Lung (tissue), 12 donors: ENCODE results near the gene USH2A. TPM values are rescaled to one million over a fixed set of nuclear protein-coding genes. Genes with fewer than 3 reads are reported as not detected.

ENCODE experiments used
- ATAC-seq: fragments of 200-7000 bp; cut with Tn5 transposase; one replicate; pipeline ENCODE4 v1.9.1; 2020; ENCODE audit warnings: moderate number of reproducible peaks; ENCODE audit not compliant: insufficient read depth, low FRiP score
- DNase-seq, 3 donors: peaks; one replicate each; pipeline ENCODE4 v3.0.0-alpha.2; 2013 to 2017
- H3K27ac ChIP-seq, 2 donors: one replicate each; pipeline ENCODE4 v1.5.1; 2013; ENCODE audit warnings: mild to moderate bottlenecking in 2 of 2, moderate library complexity in 2 of 2, control low read depth in 1 of 2, inconsistent platforms in 1 of 2, low read depth in 1 of 2, low read length in 1 of 2
- H3K27me3 ChIP-seq, 3 donors: one replicate each; pipeline ENCODE4 v1.5.1; 2013; ENCODE audit warnings: low read length in 2 of 3; ENCODE audit not compliant: control insufficient read depth in 3 of 3, insufficient read depth in 3 of 3
- H3K36me3 ChIP-seq, 4 donors: one replicate each; pipeline ENCODE4 v1.5.1; 2013; ENCODE audit warnings: low read length in 4 of 4, mild to moderate bottlenecking in 1 of 4, moderate library complexity in 1 of 4; ENCODE audit not compliant: control insufficient read depth in 4 of 4, insufficient read depth in 4 of 4
- H3K4me1 ChIP-seq, 5 donors: one replicate each; pipeline ENCODE4 v1.5.1; 2013; ENCODE audit warnings: low read length in 5 of 5, mild to moderate bottlenecking in 2 of 5, moderate library complexity in 1 of 5; ENCODE audit not compliant: control insufficient read depth in 5 of 5, insufficient read depth in 5 of 5
- H3K4me3 ChIP-seq: one replicate; pipeline ENCODE4 v1.5.1; 2013; ENCODE audit warnings: mild to moderate bottlenecking, control low read depth, moderate library complexity
- H3K9ac ChIP-seq, 2 donors: one replicate each; pipeline ENCODE4 v1.5.1; 2013; ENCODE audit warnings: low read length in 2 of 2, control low read depth in 1 of 2; ENCODE audit not compliant: insufficient read depth in 1 of 2
- H3K9me3 ChIP-seq, 4 donors: one replicate each; pipeline ENCODE4 v1.5.1; 2013; ENCODE audit warnings: low read length in 3 of 4, mild to moderate bottlenecking in 1 of 4, moderate library complexity in 1 of 4; ENCODE audit not compliant: control insufficient read depth in 4 of 4, insufficient read depth in 3 of 4
- WGBS, 2 donors: extraction: QIAGEN DNeasy Blood & Tissue Kit; methylation state at CpG; one replicate each; pipeline ENCODE4 v1.1.7; 2013; 5-methylcytosine and 5-hydroxymethylcytosine counted together
- polyA plus RNA-seq, 2 donors: library from polyadenylated mRNA; stranded (reverse); fragments of 200-250 nt; gene quantifications; one replicate each; pipeline ENCODE4 v1.2.1, GENCODE V29; 2013
- total RNA-seq, 2 donors: library from RNA; depleted of rRNA in 1 of 2; stranded (reverse); fragments of >200 nt in 1 of 2; gene quantifications; one replicate each; pipeline ENCODE4 v1.2.1, GENCODE V29; 2014 to 2021
- TF ChIP-seq, protein P1 (sequence below): IDR thresholded peaks from 2 replicates; pipeline ENCODE4 v1.5.1; 2012; ENCODE audit warnings: mild to moderate bottlenecking; ENCODE audit errors: control extremely low read depth, extremely low read depth
- donor health status: control.
- donor health status: control.
- donor health status: Bipolar disorder and iron deficiency.
- donor health status: healthy.
- donor health status: DM: yes; HTN: yes; CAD: no.

The USH2A gene
- total and polyA plus RNA-seq, 4 donors, result under 0.01 to 0.11 TPM; not detected in 2

DNA sequence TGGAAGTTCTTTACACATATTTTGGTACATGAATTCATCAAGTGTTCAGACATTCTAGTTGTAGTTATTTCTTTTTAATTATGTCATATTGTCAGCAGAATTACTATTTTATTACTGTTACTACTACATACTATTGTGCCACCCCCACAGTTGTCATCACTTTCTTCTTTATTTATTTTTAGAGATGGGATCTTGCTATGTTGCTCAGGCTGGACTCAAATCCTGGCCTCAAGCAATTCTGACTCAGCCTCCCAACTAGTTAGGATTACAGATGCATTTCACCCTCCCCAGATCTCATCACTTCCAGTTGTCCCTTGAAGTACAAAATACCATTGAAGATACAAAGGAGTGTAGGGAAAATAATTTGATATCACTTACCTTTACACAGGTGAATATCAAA lies 598.2 kb downstream of the USH2A start:
- Histone ChIP-seq H3K4me1 (no peaks in the 10 kb centered on the region), H3K9me3 (no peaks in the 10 kb centered on the region), H3K27me3 (no peaks in the 10 kb centered on the region), H3K36me3 (no peaks in the 10 kb centered on the region), H3K27ac (no peak overlapping the region), H3K4me3 (no peak overlapping the region), H3K9ac (no peak overlapping the region)
- TF ChIP-seq, protein P1, sequence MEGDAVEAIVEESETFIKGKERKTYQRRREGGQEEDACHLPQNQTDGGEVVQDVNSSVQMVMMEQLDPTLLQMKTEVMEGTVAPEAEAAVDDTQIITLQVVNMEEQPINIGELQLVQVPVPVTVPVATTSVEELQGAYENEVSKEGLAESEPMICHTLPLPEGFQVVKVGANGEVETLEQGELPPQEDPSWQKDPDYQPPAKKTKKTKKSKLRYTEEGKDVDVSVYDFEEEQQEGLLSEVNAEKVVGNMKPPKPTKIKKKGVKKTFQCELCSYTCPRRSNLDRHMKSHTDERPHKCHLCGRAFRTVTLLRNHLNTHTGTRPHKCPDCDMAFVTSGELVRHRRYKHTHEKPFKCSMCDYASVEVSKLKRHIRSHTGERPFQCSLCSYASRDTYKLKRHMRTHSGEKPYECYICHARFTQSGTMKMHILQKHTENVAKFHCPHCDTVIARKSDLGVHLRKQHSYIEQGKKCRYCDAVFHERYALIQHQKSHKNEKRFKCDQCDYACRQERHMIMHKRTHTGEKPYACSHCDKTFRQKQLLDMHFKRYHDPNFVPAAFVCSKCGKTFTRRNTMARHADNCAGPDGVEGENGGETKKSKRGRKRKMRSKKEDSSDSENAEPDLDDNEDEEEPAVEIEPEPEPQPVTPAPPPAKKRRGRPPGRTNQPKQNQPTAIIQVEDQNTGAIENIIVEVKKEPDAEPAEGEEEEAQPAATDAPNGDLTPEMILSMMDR, result no peak
- no peak for ATAC-seq
- no peak for DNase-seq

DNA sequence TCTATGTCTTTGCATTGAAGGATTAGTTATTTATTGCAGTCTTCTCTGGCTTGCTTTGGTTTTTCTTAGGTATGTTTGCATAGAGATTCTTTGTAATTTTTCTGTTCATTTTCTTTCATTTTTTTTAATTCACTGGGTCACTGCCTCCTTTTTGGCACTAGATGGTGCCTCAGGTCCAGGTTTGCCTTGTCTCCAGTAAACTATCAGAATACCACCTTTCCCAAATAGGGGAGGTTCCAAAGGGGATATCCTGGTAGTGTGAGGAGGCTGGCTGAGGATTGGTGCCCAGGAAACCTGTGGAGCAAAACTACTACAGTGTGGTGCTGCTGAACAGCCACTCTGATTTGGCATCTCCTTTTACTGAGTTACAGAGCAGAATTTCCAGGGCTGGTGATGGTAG lies 599.0 kb downstream of the USH2A start:
- Histone ChIP-seq H3K4me1 (no peaks in the 10 kb centered on the region), H3K4me3 (no peak overlapping the region), H3K27me3 (no peaks in the 10 kb centered on the region), H3K27ac (no peak overlapping the region), H3K9me3 (no peaks in the 10 kb centered on the region), H3K9ac (no peak overlapping the region), H3K36me3 (no peaks in the 10 kb centered on the region)
- ATAC-seq, result no peak
- no peak for DNase-seq
- TF ChIP-seq, protein P1, result no peak

DNA sequence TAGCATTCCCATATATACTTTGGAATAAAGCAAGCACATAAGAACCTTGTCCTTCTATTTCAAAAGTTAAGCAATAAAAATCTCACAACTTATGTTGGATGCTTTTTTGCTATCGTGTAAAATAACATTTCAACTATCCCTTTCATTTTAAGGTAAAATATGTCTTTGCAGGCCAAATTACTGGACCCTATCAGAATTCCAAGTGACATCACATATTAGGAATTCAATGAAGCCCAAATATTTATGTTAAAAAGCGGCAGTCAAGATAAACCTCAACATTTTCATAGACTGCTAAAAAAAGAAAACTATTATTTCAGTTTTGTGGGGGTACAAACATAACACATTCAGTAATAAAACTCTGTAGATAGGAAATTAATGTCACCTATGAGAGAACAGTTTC lies 604.1 kb downstream of the USH2A start:
- ATAC-seq, result no peak
- no peaks in the 10 kb centered on the region for H3K27me3 ChIP-seq
- TF ChIP-seq, protein P1, result no peak
- peak in 2 of 3 donors; percentile 5 to 28 for DNase-seq
- 52 to 60% methylated on average over 2 of the region's 2 CpGs for WGBS, 2 donors
- H3K9me3 ChIP-seq, result no peaks in the 10 kb centered on the region
- H3K4me3 ChIP-seq, result no peak overlapping the region
- no peak overlapping the region for H3K27ac ChIP-seq
- no peak overlapping the region for H3K9ac ChIP-seq
- no peaks in the 10 kb centered on the region for H3K36me3 ChIP-seq
- no peaks in the 10 kb centered on the region for H3K4me1 ChIP-seq

DNA sequence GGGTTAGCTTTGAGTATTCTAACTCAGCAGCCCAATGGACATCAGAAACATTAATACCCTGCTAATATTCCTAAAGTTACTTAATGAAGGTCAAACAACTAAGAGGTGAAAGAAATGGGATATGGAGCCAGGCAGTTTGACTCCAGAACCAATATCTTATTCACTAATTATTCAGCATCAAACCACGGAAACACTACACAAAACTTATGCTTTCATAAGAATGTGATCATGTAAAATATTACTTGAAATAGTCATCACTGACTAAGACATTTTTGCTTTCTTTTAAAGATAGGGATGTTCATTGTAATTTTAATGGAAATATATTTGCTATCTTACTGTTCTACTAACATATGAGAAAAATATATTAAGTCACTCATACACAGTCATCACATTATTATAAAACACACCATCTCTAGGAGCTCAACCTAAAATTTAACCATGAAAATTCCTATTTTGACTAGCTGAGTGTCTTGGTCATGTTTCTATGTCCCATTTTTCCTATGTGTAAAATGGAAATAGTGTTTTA lies 615.3 kb downstream of the USH2A start:
- no peaks in the 10 kb centered on the region for H3K4me1 ChIP-seq
- no peak overlapping the region for H3K27ac ChIP-seq
- ATAC-seq (no peak), DNase-seq (no peak)
- 79 to 92% methylated on average over 1 of the region's 1 CpG for WGBS, 2 donors
- no peaks in the 10 kb centered on the region for H3K9me3 ChIP-seq
- no peak overlapping the region for H3K4me3 ChIP-seq
- no peaks in the 10 kb centered on the region for H3K36me3 ChIP-seq
- no peaks in the 10 kb centered on the region for H3K27me3 ChIP-seq
- H3K9ac ChIP-seq, result no peak overlapping the region
- TF ChIP-seq, protein P1, result no peak
